ENCODE results near the gene NEFH.

GRCh38 chr22:29461263-29461662 is 18.8 kb upstream of the NEFH start:
- TF ChIP-seq CTCF (IDR thresholded peaks at IDR 0.05) (no peak), POLR2A (IDR thresholded peaks at IDR 0.05) (no peak)
